Caco-2 (cell line): ENCODE measurements around the gene MYO5C. TPM values are rescaled to one million over a fixed set of nuclear protein-coding genes. Genes with fewer than 3 reads are reported as not detected.

Experiments
- BruUV-seq: library from RNA; stranded (reverse); fragments of 400-500 nt; replicated peaks from 2 replicates; lab custom pipeline; 2021; lab: Mats Ljungman, UMichigan
- CTCF ChIA-PET: fragments of 300-600 bp; sonication (Branson Sonifier 250); formaldehyde crosslinking; loops from one replicate; lab custom pipeline; 2022; ENCODE audit warnings: antibody characterized with exemption; lab: Charles Lee
- POLR2A ChIA-PET: fragments of 300-600 bp; sonication (Branson Sonifier 250); formaldehyde crosslinking; loops from one replicate; lab custom pipeline; 2022; ENCODE audit warnings: antibody characterized with exemption; lab: Charles Lee
- DNase-seq, 2 experiments: peaks; one replicate each; pipeline versions ENCODE4 v3.0.0 to v3.0.0-alpha.2; 2020 to 2022
- H3K27me3 ChIP-seq: replicated peaks from 2 replicates; pipeline ENCODE4 v1.6.0; 2011; ENCODE audit warnings: low read length; ENCODE audit not compliant: control insufficient read depth, insufficient read depth
- H3K36me3 ChIP-seq: 2 replicates; pipeline ENCODE4 v1.5.1; 2011; ENCODE audit warnings: low read length; ENCODE audit not compliant: control insufficient read depth, insufficient read depth
- H3K4me1 ChIP-seq: fragments of 250-450 bp; sonication (Bioruptor Pico); 2 replicates; pipeline ENCODE4 v1.5.1; 2020; ENCODE audit warnings: mild to moderate bottlenecking
- H3K4me3 ChIP-seq: 2 replicates; pipeline ENCODE4 v1.5.1; 2011; ENCODE audit warnings: low read depth, mild to moderate bottlenecking, control low read depth, low read length
- H3K9me3 ChIP-seq: fragments of 250-450 bp; sonication (Bioruptor Pico); 2 replicates; pipeline ENCODE4 v1.5.1; 2020; ENCODE audit warnings: mild to moderate bottlenecking, moderate library complexity
- H3K27ac Mint-ChIP-seq: one replicate; pipeline ENCODE4 v1.8.0; 2022; ENCODE audit warnings: mixed read lengths; ENCODE audit not compliant: unreplicated experiment
- H3K27me3 Mint-ChIP-seq: one replicate; pipeline ENCODE4 v1.8.0; 2022; ENCODE audit warnings: mixed read lengths; ENCODE audit not compliant: insufficient read depth, unreplicated experiment
- H3K36me3 Mint-ChIP-seq: one replicate; pipeline ENCODE4 v1.8.0; 2022; ENCODE audit warnings: mild to moderate bottlenecking, mixed read lengths; ENCODE audit not compliant: insufficient read depth, unreplicated experiment
- H3K4me1 Mint-ChIP-seq: one replicate; pipeline ENCODE4 v1.8.0; 2022; ENCODE audit warnings: low read depth, mixed read lengths; ENCODE audit not compliant: unreplicated experiment
- H3K4me3 Mint-ChIP-seq: one replicate; pipeline ENCODE4 v1.8.0; 2022; ENCODE audit warnings: mild to moderate bottlenecking, moderate library complexity, mixed read lengths; ENCODE audit not compliant: unreplicated experiment
- H3K9me3 Mint-ChIP-seq: one replicate; pipeline ENCODE4 v1.8.0; 2022; ENCODE audit warnings: mixed read lengths; ENCODE audit not compliant: unreplicated experiment
- intact Hi-C: fragments of 100-400 bp; cut with micrococcal nuclease; formaldehyde crosslinking; loops from one replicate; pipeline ENCODE4 v1.10.0; 2022; ENCODE audit not compliant: unreplicated experiment
- total RNA-seq: library from RNA; stranded (reverse); gene quantifications from 2 replicates; pipeline ENCODE4 v1.2.3, GENCODE V29; 2022
- TF ChIP-seq, protein P1 (sequence below), 2 experiments: fragments of 200-600 bp in 1 of 2; IDR thresholded peaks; 1 replicate in 1 of 2; 2 replicates in 1 of 2; pipeline versions ENCODE4 v1.5.1 to v1.8.0; 2011 to 2022; ENCODE audit warnings: antibody characterized with exemption in 1 of 2, control low read depth in 1 of 2, inconsistent platforms in 1 of 2, low read depth in 1 of 2, low read length in 1 of 2, mild to moderate bottlenecking in 1 of 2, moderate library complexity in 1 of 2; ENCODE audit not compliant: insufficient read depth in 1 of 2, severe bottlenecking in 1 of 2, unreplicated experiment in 1 of 2

MYO5C gene
- total RNA-seq, 1 experiment from 2014 or later, result 33.5 TPM

DNA sequence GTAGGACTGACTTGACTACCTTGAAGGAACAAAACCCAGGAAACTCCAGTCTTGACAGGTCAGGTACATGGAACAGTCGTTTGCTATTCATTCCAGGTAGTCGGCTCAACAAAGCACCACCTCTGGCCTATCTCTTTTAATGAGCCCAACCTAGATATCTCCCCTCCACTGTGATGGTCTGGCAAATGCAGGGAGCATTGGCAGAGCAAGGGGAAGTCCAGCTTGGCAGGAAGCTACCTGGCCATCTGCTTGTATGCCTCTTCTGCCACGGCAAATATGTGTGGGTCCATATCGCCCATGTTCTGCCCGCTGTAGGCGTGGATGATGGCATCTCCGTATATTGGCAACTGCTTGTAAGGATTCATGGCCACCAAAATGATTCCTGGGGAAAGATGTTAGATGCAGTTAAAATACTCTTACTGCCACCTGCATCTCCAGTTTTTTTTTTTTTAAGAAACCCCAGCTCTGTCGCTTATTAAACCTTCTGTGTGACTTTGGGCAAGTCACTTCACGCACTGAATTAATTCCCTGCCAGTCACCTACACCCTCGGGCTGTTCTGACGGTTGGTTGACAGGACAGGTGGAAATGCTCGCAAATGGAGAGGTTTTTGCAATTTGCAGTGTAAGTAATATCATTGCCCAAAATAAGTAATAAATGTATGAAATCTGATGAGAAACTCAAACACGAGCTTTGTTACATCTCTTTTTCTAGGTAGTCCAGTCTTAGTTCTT is 16.8 kb downstream of the MYO5C start:
- no peak for DNase-seq
- no peaks in the 10 kb centered on the region for H3K4me1 ChIP-seq
- TF ChIP-seq, protein P1, sequence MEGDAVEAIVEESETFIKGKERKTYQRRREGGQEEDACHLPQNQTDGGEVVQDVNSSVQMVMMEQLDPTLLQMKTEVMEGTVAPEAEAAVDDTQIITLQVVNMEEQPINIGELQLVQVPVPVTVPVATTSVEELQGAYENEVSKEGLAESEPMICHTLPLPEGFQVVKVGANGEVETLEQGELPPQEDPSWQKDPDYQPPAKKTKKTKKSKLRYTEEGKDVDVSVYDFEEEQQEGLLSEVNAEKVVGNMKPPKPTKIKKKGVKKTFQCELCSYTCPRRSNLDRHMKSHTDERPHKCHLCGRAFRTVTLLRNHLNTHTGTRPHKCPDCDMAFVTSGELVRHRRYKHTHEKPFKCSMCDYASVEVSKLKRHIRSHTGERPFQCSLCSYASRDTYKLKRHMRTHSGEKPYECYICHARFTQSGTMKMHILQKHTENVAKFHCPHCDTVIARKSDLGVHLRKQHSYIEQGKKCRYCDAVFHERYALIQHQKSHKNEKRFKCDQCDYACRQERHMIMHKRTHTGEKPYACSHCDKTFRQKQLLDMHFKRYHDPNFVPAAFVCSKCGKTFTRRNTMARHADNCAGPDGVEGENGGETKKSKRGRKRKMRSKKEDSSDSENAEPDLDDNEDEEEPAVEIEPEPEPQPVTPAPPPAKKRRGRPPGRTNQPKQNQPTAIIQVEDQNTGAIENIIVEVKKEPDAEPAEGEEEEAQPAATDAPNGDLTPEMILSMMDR (IDR thresholded peaks at IDR 0.05; ENCODE audit: insufficient read depth in 1 of 2, low read depth in 1 of 2, low read length in 1 of 2, severe bottlenecking in 1 of 2, unreplicated experiment in 1 of 2), result no peak
- no TSS peak for BruUV-seq
- no peak overlapping the region for H3K4me3 ChIP-seq
- no peak overlapping the region for H3K4me3 Mint-ChIP-seq
- H3K36me3 Mint-ChIP-seq, result peaks cover 16% of the 10 kb centered on the region
- POLR2A ChIA-PET, result no interaction called here
- intact Hi-C loops, result no loop called here
- H3K36me3 ChIP-seq, result peaks cover 3% of the 10 kb centered on the region
- no peaks in the 10 kb centered on the region for H3K27me3 Mint-ChIP-seq
- CTCF ChIA-PET, result no interaction called here
- no peaks in the 10 kb centered on the region for H3K9me3 Mint-ChIP-seq
- no peaks in the 10 kb centered on the region for H3K27me3 ChIP-seq
- H3K27ac Mint-ChIP-seq, result no peak overlapping the region
- no peaks in the 10 kb centered on the region for H3K4me1 Mint-ChIP-seq
- no peaks in the 10 kb centered on the region for H3K9me3 ChIP-seq

DNA sequence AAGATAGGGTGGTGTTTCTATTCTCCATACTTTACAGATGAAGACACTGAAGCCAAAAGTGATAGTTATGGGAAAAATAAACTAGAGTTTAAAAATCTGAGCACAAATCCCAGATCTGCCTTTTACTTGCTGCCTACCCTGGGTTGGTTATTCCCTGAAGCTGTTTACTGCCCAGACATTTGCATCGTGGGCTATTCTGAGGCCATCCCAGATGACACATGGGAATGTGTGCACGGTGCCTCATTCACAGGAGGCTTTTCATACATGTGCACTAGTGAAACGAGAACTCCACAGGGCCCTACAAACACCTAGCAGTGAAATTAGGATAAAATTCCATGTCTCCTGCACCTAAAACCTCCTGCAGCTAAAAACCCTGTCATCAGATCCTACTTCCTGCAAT is 17.5 kb downstream of the MYO5C start:
- Histone ChIP-seq H3K36me3 (peaks cover 3% of the 10 kb centered on the region), H3K9me3 (no peaks in the 10 kb centered on the region), H3K4me3 (no peak overlapping the region), H3K4me1 (no peaks in the 10 kb centered on the region), H3K27me3 (no peaks in the 10 kb centered on the region)
- no peaks in the 10 kb centered on the region for H3K9me3 Mint-ChIP-seq
- ChIA-PET CTCF (no interaction called here), POLR2A (no interaction called here)
- H3K27me3 Mint-ChIP-seq, result no peaks in the 10 kb centered on the region
- no peak for DNase-seq
- H3K4me3 Mint-ChIP-seq, result no peak overlapping the region
- no peaks in the 10 kb centered on the region for H3K4me1 Mint-ChIP-seq
- intact Hi-C loops, result no loop called here
- TF ChIP-seq, protein P1 (IDR thresholded peaks at IDR 0.05; ENCODE audit: insufficient read depth in 1 of 2, low read depth in 1 of 2, low read length in 1 of 2, severe bottlenecking in 1 of 2, unreplicated experiment in 1 of 2), result no peak
- H3K36me3 Mint-ChIP-seq, result peaks cover 20% of the 10 kb centered on the region
- no peak overlapping the region for H3K27ac Mint-ChIP-seq
- BruUV-seq, result no TSS peak

DNA sequence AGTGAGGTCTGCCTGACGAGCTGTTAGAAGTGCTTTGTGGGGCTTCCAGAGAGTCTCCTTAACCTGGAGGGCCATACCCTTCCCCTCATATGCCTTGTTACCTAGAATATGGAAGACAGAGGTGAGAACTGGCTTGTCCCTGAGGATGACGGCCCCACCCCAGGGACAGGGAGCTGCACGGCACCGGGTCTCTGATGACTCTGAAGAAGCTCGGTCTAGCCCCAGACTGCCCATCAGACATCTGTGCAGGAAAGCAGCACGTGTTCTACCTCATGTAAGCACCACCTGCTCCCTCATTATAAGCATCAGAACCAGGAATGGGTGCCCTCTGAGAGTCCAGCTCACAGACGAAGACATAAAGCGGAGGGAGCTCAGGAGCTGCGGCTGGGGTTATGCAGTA is 18.0 kb downstream of the MYO5C start:
- Histone ChIP-seq H3K4me1 (no peaks in the 10 kb centered on the region), H3K27me3 (no peaks in the 10 kb centered on the region), H3K9me3 (no peaks in the 10 kb centered on the region), H3K36me3 (peaks cover 3% of the 10 kb centered on the region), H3K4me3 (no peak overlapping the region)
- no TSS peak for BruUV-seq
- intact Hi-C loops, result no loop called here
- TF ChIP-seq, protein P1 (IDR thresholded peaks at IDR 0.05; ENCODE audit: insufficient read depth in 1 of 2, low read depth in 1 of 2, low read length in 1 of 2, severe bottlenecking in 1 of 2, unreplicated experiment in 1 of 2), result no peak
- no peaks in the 10 kb centered on the region for H3K9me3 Mint-ChIP-seq
- POLR2A ChIA-PET, result no interaction called here
- H3K4me1 Mint-ChIP-seq, result no peaks in the 10 kb centered on the region
- H3K4me3 Mint-ChIP-seq, result no peak overlapping the region
- no peak for DNase-seq
- no peaks in the 10 kb centered on the region for H3K27me3 Mint-ChIP-seq
- CTCF ChIA-PET, result no interaction called here
- H3K27ac Mint-ChIP-seq, result no peak overlapping the region
- peaks cover 22% of the 10 kb centered on the region for H3K36me3 Mint-ChIP-seq
